Astrocyte (in vitro differentiated cells and primary cell): ENCODE results near the gene PPIA. TPM values are rescaled to one million over a fixed set of nuclear protein-coding genes. Genes with fewer than 3 reads are reported as not detected.

Experiments used
- DNase-seq: peaks from one replicate; pipeline ENCODE4 v3.0.0-alpha.2; 2010; ENCODE audit warnings: low read depth
- FAIRE-seq: peaks from 2 replicates; lab custom pipeline; 2011; peaks lifted over from hg19 to GRCh38; lab: Jason Lieb, UNC
- H2AFZ ChIP-seq: 2 replicates; pipeline ENCODE4 v1.6.0; 2012; ENCODE audit warnings: low read depth, low read length, inconsistent platforms
- H3K27ac ChIP-seq: 2 replicates; pipeline ENCODE4 v1.5.1; 2011; ENCODE audit warnings: low read depth, low read length, inconsistent platforms
- H3K27me3 ChIP-seq: 2 replicates; pipeline ENCODE4 v1.6.0; 2011; ENCODE audit warnings: low read length, inconsistent platforms; ENCODE audit not compliant: insufficient read depth
- H3K36me3 ChIP-seq: 2 replicates; pipeline ENCODE4 v1.5.1; 2011; ENCODE audit warnings: low read length, inconsistent platforms; ENCODE audit not compliant: insufficient read depth
- H3K4me1 ChIP-seq: 2 replicates; pipeline ENCODE4 v1.5.1; 2011; ENCODE audit warnings: low read length, inconsistent platforms; ENCODE audit not compliant: insufficient read depth
- H3K4me2 ChIP-seq: 2 replicates; pipeline ENCODE4 v1.6.0; 2012; ENCODE audit warnings: low read length, inconsistent platforms
- H3K4me3 ChIP-seq: 2 replicates; pipeline ENCODE4 v1.5.1; 2011; ENCODE audit warnings: low read depth, mild to moderate bottlenecking, low read length, inconsistent platforms; ENCODE audit not compliant: insufficient read depth
- H3K79me2 ChIP-seq: 2 replicates; pipeline ENCODE4 v1.6.0; 2012; ENCODE audit warnings: mild to moderate bottlenecking, low read length, inconsistent platforms; ENCODE audit not compliant: insufficient read depth
- H3K9ac ChIP-seq: 2 replicates; pipeline ENCODE4 v1.6.0; 2012; ENCODE audit warnings: mild to moderate bottlenecking, low read length, inconsistent platforms
- H3K9me3 ChIP-seq: 2 replicates; pipeline ENCODE4 v1.5.1; 2012; ENCODE audit warnings: low read depth, mild to moderate bottlenecking, low read length, inconsistent platforms; ENCODE audit not compliant: insufficient read depth
- H4K20me1 ChIP-seq: 2 replicates; pipeline ENCODE4 v1.6.0; 2012; ENCODE audit warnings: low read length, inconsistent platforms; ENCODE audit not compliant: insufficient read depth
- H3K27ac Mint-ChIP-seq: one replicate; pipeline ENCODE4 v1.8.0; 2021; ENCODE audit warnings: mild to moderate bottlenecking, mixed read lengths; ENCODE audit not compliant: unreplicated experiment
- H3K27me3 Mint-ChIP-seq: one replicate; pipeline ENCODE4 v1.8.0; 2021; ENCODE audit warnings: low read depth, mixed read lengths; ENCODE audit not compliant: unreplicated experiment
- H3K36me3 Mint-ChIP-seq: one replicate; pipeline ENCODE4 v1.8.0; 2021; ENCODE audit warnings: low read depth, mixed read lengths; ENCODE audit not compliant: unreplicated experiment
- H3K4me1 Mint-ChIP-seq: one replicate; pipeline ENCODE4 v1.8.0; 2021; ENCODE audit warnings: low read depth, mixed read lengths; ENCODE audit not compliant: unreplicated experiment
- H3K4me3 Mint-ChIP-seq: one replicate; pipeline ENCODE4 v1.8.0; 2021; ENCODE audit warnings: mild to moderate bottlenecking, moderate library complexity, mixed read lengths; ENCODE audit not compliant: unreplicated experiment
- H3K9me3 Mint-ChIP-seq: one replicate; pipeline ENCODE4 v1.8.0; 2021; ENCODE audit warnings: mild to moderate bottlenecking, mixed read lengths; ENCODE audit not compliant: unreplicated experiment
- EZH2 ChIP-seq: IDR thresholded peaks from 2 replicates; pipeline ENCODE4 v1.6.1; 2012; ENCODE audit warnings: mild to moderate bottlenecking, low read length, inconsistent platforms; ENCODE audit not compliant: insufficient read depth
- total RNA-seq: library from RNA; stranded (reverse); gene quantifications from 2 replicates; pipeline ENCODE4 v1.2.1, GENCODE V29; 2021
- TF ChIP-seq, protein P1 (sequence below): IDR thresholded peaks from 2 replicates; pipeline ENCODE4 v1.5.1; 2011; ENCODE audit warnings: low read depth, mild to moderate bottlenecking, inconsistent platforms, low read length, moderate library complexity; ENCODE audit not compliant: insufficient read depth

PPIA gene
- total RNA-seq, 1 donor from 2014 or later, result 1,628 TPM

DNA sequence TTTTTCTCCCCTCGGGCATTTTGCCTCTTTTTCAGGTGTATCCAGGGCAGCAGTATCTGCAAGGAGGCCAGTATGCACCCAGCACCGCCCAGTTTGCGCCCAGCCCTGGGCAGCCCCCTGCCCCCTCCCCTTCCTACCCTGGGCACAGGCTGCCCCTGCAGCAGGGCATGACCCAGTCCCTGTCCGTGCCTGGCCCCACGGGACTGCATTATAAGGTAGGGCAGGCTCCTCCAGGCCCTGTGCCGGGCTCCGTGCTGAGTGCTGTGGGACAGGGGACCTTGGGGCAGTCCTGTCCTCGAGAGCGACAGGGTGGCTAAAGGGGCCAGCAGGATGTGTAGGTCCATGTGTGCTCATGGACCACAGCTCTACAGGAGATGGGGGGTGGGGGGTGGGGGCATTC is 37.2 kb upstream of the PPIA start:
- no peaks in the 10 kb centered on the region for H3K4me1 ChIP-seq
- H3K9me3 ChIP-seq, result no peaks in the 10 kb centered on the region
- no peak overlapping the region for H3K27ac ChIP-seq
- H3K27me3 Mint-ChIP-seq, result no peaks in the 10 kb centered on the region
- peaks cover 1% of the 10 kb centered on the region for H3K4me1 Mint-ChIP-seq
- no peak overlapping the region for H3K27ac Mint-ChIP-seq
- H3K36me3 Mint-ChIP-seq, result peaks cover 12% of the 10 kb centered on the region
- H3K4me3 Mint-ChIP-seq, result no peak overlapping the region
- no peak for DNase-seq
- no peak overlapping the region for H2AFZ ChIP-seq
- no peaks in the 10 kb centered on the region for H3K27me3 ChIP-seq
- H3K4me3 ChIP-seq, result no peak overlapping the region
- H4K20me1 ChIP-seq, result peaks cover 32% of the 10 kb centered on the region
- no peak overlapping the region for H3K4me2 ChIP-seq
- no peak overlapping the region for H3K9ac ChIP-seq
- TF ChIP-seq, protein P1, sequence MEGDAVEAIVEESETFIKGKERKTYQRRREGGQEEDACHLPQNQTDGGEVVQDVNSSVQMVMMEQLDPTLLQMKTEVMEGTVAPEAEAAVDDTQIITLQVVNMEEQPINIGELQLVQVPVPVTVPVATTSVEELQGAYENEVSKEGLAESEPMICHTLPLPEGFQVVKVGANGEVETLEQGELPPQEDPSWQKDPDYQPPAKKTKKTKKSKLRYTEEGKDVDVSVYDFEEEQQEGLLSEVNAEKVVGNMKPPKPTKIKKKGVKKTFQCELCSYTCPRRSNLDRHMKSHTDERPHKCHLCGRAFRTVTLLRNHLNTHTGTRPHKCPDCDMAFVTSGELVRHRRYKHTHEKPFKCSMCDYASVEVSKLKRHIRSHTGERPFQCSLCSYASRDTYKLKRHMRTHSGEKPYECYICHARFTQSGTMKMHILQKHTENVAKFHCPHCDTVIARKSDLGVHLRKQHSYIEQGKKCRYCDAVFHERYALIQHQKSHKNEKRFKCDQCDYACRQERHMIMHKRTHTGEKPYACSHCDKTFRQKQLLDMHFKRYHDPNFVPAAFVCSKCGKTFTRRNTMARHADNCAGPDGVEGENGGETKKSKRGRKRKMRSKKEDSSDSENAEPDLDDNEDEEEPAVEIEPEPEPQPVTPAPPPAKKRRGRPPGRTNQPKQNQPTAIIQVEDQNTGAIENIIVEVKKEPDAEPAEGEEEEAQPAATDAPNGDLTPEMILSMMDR, result no peak
- no peak for TF ChIP-seq EZH2
- H3K79me2 ChIP-seq, result peaks cover 20% of the 10 kb centered on the region
- H3K9me3 Mint-ChIP-seq, result no peaks in the 10 kb centered on the region
- H3K36me3 ChIP-seq, result peaks cover 12% of the 10 kb centered on the region
- FAIRE-seq, result no peak

DNA sequence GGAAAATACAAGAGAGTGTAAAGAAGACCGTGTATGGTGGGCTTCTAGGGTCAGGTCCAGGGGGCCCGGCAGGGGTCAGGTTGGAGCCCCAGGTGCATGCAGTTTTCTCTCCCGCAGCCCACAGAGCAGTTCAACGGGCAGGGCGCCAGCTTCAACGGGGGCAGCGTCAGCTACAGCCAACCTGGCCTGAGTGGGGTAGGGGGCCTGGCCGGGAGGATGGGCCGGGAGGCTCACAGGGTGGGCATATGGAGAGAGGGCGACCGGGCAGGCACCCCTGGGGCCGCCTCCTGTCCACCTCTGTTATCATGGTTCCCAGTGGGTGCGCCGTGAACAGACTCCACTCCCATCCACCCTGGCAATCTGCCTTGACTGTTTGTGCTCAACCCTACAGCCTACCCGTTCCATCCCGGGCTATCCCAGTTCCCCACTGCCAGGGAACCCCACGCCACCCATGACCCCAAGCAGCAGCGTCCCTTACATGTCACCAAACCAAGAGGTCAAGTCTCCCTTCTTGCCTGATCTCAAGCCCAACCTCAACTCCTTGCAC is 36.4 kb upstream of the PPIA start:
- Histone ChIP-seq H2AFZ (no peak overlapping the region), H3K27me3 (no peaks in the 10 kb centered on the region), H3K36me3 (peaks cover 15% of the 10 kb centered on the region), H3K4me3 (no peak overlapping the region), H3K79me2 (peaks cover 11% of the 10 kb centered on the region), H3K9me3 (no peaks in the 10 kb centered on the region), H3K9ac (no peak overlapping the region), H3K4me1 (no peaks in the 10 kb centered on the region), H3K4me2 (no peak overlapping the region), H4K20me1 (peaks cover 30% of the 10 kb centered on the region), H3K27ac (no peak overlapping the region)
- no peaks in the 10 kb centered on the region for H3K4me1 Mint-ChIP-seq
- H3K36me3 Mint-ChIP-seq, result peaks cover 12% of the 10 kb centered on the region
- no peak for TF ChIP-seq EZH2
- TF ChIP-seq, protein P1, result no peak
- FAIRE-seq, result no peak
- H3K27me3 Mint-ChIP-seq, result no peaks in the 10 kb centered on the region
- no peak overlapping the region for H3K27ac Mint-ChIP-seq
- no peak overlapping the region for H3K4me3 Mint-ChIP-seq
- no peaks in the 10 kb centered on the region for H3K9me3 Mint-ChIP-seq
- DNase-seq, result no peak
